Astrocyte (in vitro differentiated cells and primary cell): ENCODE data around the gene RSRC2. TPM values are rescaled to one million over a fixed set of nuclear protein-coding genes. Genes with fewer than 3 reads are reported as not detected.
A peak's percentile ranks its signal among the peaks of the same experiment; 100 is the strongest.

Experiments
- DNase-seq: peaks from one replicate; pipeline ENCODE4 v3.0.0-alpha.2; 2010; ENCODE audit warnings: low read depth
- FAIRE-seq: peaks from 2 replicates; lab custom pipeline; 2011; peaks lifted over from hg19 to GRCh38; lab: Jason Lieb, UNC
- H2AFZ ChIP-seq: 2 replicates; pipeline ENCODE4 v1.6.0; 2012; ENCODE audit warnings: low read depth, low read length, inconsistent platforms
- H3K27ac ChIP-seq: 2 replicates; pipeline ENCODE4 v1.5.1; 2011; ENCODE audit warnings: low read depth, low read length, inconsistent platforms
- H3K27me3 ChIP-seq: 2 replicates; pipeline ENCODE4 v1.6.0; 2011; ENCODE audit warnings: low read length, inconsistent platforms; ENCODE audit not compliant: insufficient read depth
- H3K36me3 ChIP-seq: 2 replicates; pipeline ENCODE4 v1.5.1; 2011; ENCODE audit warnings: low read length, inconsistent platforms; ENCODE audit not compliant: insufficient read depth
- H3K4me1 ChIP-seq: 2 replicates; pipeline ENCODE4 v1.5.1; 2011; ENCODE audit warnings: low read length, inconsistent platforms; ENCODE audit not compliant: insufficient read depth
- H3K4me2 ChIP-seq: 2 replicates; pipeline ENCODE4 v1.6.0; 2012; ENCODE audit warnings: low read length, inconsistent platforms
- H3K4me3 ChIP-seq: 2 replicates; pipeline ENCODE4 v1.5.1; 2011; ENCODE audit warnings: low read depth, mild to moderate bottlenecking, low read length, inconsistent platforms; ENCODE audit not compliant: insufficient read depth
- H3K79me2 ChIP-seq: 2 replicates; pipeline ENCODE4 v1.6.0; 2012; ENCODE audit warnings: mild to moderate bottlenecking, low read length, inconsistent platforms; ENCODE audit not compliant: insufficient read depth
- H3K9ac ChIP-seq: 2 replicates; pipeline ENCODE4 v1.6.0; 2012; ENCODE audit warnings: mild to moderate bottlenecking, low read length, inconsistent platforms
- H3K9me3 ChIP-seq: 2 replicates; pipeline ENCODE4 v1.5.1; 2012; ENCODE audit warnings: low read depth, mild to moderate bottlenecking, low read length, inconsistent platforms; ENCODE audit not compliant: insufficient read depth
- H4K20me1 ChIP-seq: 2 replicates; pipeline ENCODE4 v1.6.0; 2012; ENCODE audit warnings: low read length, inconsistent platforms; ENCODE audit not compliant: insufficient read depth
- H3K27ac Mint-ChIP-seq: one replicate; pipeline ENCODE4 v1.8.0; 2021; ENCODE audit warnings: mild to moderate bottlenecking, mixed read lengths; ENCODE audit not compliant: unreplicated experiment
- H3K27me3 Mint-ChIP-seq: one replicate; pipeline ENCODE4 v1.8.0; 2021; ENCODE audit warnings: low read depth, mixed read lengths; ENCODE audit not compliant: unreplicated experiment
- H3K36me3 Mint-ChIP-seq: one replicate; pipeline ENCODE4 v1.8.0; 2021; ENCODE audit warnings: low read depth, mixed read lengths; ENCODE audit not compliant: unreplicated experiment
- H3K4me1 Mint-ChIP-seq: one replicate; pipeline ENCODE4 v1.8.0; 2021; ENCODE audit warnings: low read depth, mixed read lengths; ENCODE audit not compliant: unreplicated experiment
- H3K4me3 Mint-ChIP-seq: one replicate; pipeline ENCODE4 v1.8.0; 2021; ENCODE audit warnings: mild to moderate bottlenecking, moderate library complexity, mixed read lengths; ENCODE audit not compliant: unreplicated experiment
- H3K9me3 Mint-ChIP-seq: one replicate; pipeline ENCODE4 v1.8.0; 2021; ENCODE audit warnings: mild to moderate bottlenecking, mixed read lengths; ENCODE audit not compliant: unreplicated experiment
- EZH2 ChIP-seq: IDR thresholded peaks from 2 replicates; pipeline ENCODE4 v1.6.1; 2012; ENCODE audit warnings: mild to moderate bottlenecking, low read length, inconsistent platforms; ENCODE audit not compliant: insufficient read depth
- total RNA-seq: library from RNA; stranded (reverse); gene quantifications from 2 replicates; pipeline ENCODE4 v1.2.1, GENCODE V29; 2021
- TF ChIP-seq, protein P1 (sequence below): IDR thresholded peaks from 2 replicates; pipeline ENCODE4 v1.5.1; 2011; ENCODE audit warnings: low read depth, mild to moderate bottlenecking, inconsistent platforms, low read length, moderate library complexity; ENCODE audit not compliant: insufficient read depth

The RSRC2 gene
- total RNA-seq, 1 donor from 2014 or later, result 56.3 TPM

DNA sequence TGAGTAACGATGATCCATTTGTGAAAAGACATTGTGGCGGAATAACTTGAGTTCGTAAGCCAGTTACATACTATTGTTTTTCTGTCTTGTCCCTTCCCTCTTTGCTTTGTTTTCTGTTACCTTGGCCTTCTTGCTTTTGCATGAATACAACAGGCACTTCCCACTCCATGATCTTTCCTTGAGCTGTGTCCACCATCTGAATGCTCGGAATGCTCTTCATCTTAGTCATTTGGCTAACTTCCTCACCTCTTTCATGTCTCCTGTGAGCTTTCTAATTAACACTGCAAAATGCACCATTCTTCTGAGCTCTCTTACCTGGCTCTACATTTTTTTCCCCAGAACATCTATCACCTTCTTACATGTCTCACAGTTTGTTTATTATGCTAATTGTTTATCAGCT is 10.3 kb upstream of the RSRC2 start:
- Histone ChIP-seq H3K79me2 (no peaks in the 10 kb centered on the region), H3K36me3 (peaks cover 7% of the 10 kb centered on the region), H3K27ac (no peak overlapping the region), H3K4me3 (no peak overlapping the region), H2AFZ (no peak overlapping the region), H4K20me1 (no peaks in the 10 kb centered on the region), H3K9me3 (no peaks in the 10 kb centered on the region), H3K27me3 (no peaks in the 10 kb centered on the region), H3K4me2 (no peak overlapping the region), H3K4me1 (no peaks in the 10 kb centered on the region), H3K9ac (no peak overlapping the region)
- H3K9me3 Mint-ChIP-seq, result no peaks in the 10 kb centered on the region
- FAIRE-seq (no peak), DNase-seq (peak; percentile 16)
- H3K4me3 Mint-ChIP-seq, result no peak overlapping the region
- H3K36me3 Mint-ChIP-seq, result no peaks in the 10 kb centered on the region
- H3K4me1 Mint-ChIP-seq, result peaks cover 4% of the 10 kb centered on the region
- H3K27me3 Mint-ChIP-seq, result no peaks in the 10 kb centered on the region
- no peak for TF ChIP-seq EZH2
- TF ChIP-seq, protein P1, sequence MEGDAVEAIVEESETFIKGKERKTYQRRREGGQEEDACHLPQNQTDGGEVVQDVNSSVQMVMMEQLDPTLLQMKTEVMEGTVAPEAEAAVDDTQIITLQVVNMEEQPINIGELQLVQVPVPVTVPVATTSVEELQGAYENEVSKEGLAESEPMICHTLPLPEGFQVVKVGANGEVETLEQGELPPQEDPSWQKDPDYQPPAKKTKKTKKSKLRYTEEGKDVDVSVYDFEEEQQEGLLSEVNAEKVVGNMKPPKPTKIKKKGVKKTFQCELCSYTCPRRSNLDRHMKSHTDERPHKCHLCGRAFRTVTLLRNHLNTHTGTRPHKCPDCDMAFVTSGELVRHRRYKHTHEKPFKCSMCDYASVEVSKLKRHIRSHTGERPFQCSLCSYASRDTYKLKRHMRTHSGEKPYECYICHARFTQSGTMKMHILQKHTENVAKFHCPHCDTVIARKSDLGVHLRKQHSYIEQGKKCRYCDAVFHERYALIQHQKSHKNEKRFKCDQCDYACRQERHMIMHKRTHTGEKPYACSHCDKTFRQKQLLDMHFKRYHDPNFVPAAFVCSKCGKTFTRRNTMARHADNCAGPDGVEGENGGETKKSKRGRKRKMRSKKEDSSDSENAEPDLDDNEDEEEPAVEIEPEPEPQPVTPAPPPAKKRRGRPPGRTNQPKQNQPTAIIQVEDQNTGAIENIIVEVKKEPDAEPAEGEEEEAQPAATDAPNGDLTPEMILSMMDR, result no peak
- H3K27ac Mint-ChIP-seq, result no peak overlapping the region

DNA sequence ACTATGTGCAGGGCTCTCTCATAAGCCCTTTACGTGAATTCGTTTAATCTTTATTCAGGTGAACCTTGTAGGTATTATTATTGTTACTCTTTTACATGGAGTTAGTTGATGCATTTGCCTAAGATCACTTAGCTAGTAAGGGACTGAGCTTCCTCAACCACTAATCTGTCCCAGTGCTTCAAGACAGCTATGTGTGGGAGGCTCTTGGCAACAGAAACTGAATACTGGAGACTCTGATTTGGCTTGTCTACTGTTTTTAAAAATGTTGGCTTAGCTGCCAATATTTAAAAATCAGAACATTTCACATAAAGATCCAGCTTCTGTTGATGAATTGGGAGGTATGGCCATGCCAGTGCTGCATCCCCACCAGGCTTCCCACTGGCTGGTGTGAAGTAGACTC is 7.1 kb upstream of the RSRC2 start:
- Histone ChIP-seq H3K79me2 (peaks cover 24% of the 10 kb centered on the region), H3K27me3 (no peaks in the 10 kb centered on the region), H3K4me1 (no peaks in the 10 kb centered on the region), H3K4me3 (no peak overlapping the region), H3K9ac (no peak overlapping the region), H3K36me3 (peaks cover 7% of the 10 kb centered on the region), H4K20me1 (no peaks in the 10 kb centered on the region), H3K27ac (no peak overlapping the region), H3K9me3 (no peaks in the 10 kb centered on the region), H3K4me2 (no peak overlapping the region), H2AFZ (no peak overlapping the region)
- Mint-ChIP-seq H3K27ac (no peak overlapping the region), H3K4me1 (peaks cover 4% of the 10 kb centered on the region), H3K9me3 (no peaks in the 10 kb centered on the region), H3K27me3 (no peaks in the 10 kb centered on the region), H3K4me3 (no peak overlapping the region), H3K36me3 (no peaks in the 10 kb centered on the region)
- DNase-seq (peak; percentile 60), FAIRE-seq (no peak)
- TF ChIP-seq, protein P1, result no peak
- no peak for TF ChIP-seq EZH2

DNA sequence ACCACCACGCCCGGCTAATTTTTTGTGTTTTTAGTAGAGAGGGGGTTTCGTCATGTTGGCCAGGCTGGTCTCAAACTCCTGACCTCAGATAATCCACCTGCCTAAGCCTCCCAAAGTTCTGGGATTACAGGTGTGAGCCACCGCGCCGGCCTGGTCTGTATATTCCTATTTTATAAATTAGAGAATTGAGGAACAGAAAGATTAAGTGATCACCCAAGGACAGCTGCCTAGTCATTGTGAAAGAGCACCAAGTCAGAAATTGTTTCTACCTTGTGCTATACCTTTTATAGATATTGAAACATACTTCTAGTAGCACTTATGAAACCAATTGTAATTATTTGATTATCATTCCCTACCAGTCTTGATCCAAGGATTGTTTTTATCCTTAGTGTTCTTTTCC is 2.3 kb upstream of the RSRC2 start:
- Histone ChIP-seq H3K9me3 (no peaks in the 10 kb centered on the region), H3K4me3 (no peak overlapping the region), H3K4me1 (no peaks in the 10 kb centered on the region), H3K79me2 (peaks cover 66% of the 10 kb centered on the region), H4K20me1 (peaks cover 20% of the 10 kb centered on the region), H3K27ac (no peak overlapping the region), H3K4me2 (no peak overlapping the region), H3K9ac (no peak overlapping the region), H3K36me3 (peaks cover 2% of the 10 kb centered on the region), H2AFZ (no peak overlapping the region), H3K27me3 (no peaks in the 10 kb centered on the region)
- Mint-ChIP-seq H3K4me1 (peaks cover 1% of the 10 kb centered on the region), H3K27me3 (no peaks in the 10 kb centered on the region), H3K4me3 (no peak overlapping the region), H3K9me3 (no peaks in the 10 kb centered on the region), H3K27ac (no peak overlapping the region), H3K36me3 (no peaks in the 10 kb centered on the region)
- no peak for FAIRE-seq
- TF ChIP-seq EZH2, result no peak
- TF ChIP-seq, protein P1, result no peak
- DNase-seq, result no peak
